ENCODE measurements around the gene HDAC7.

The HDAC7 gene

DNA sequence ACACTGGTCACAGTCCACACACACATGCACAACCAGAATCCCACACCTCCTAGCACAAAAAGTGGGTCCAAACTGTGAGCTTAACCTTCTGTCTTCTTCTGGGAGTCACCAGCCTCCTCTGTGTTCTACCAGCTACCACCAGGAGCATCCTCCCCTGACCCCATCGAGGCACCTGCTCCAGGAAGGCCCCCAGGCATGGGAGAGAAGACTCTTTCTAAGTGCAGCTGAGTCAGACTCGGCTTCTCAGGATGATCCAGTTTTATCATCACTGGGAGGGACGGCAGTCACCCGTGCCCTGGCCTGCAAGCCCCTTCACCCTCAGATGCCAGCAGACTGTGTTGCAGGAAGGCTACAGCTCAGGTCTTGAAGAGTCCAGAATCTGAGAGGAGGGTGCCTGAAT, 86.6 kb downstream of the HDAC7 start:
- DNase-seq (ENCODE audit: low read depth in 3 of 3, low spot score in 1 of 3): no peak
